ENCODE results near the gene RAPGEF4. TPM values are rescaled to one million over a fixed set of nuclear protein-coding genes. Genes with fewer than 3 reads are reported as not detected.

Gene RAPGEF4
- total and polyA plus RNA-seq, 9 of the 15 experiments (the other 6 are each of a cell fraction or from before 2014, with no cell fraction given), result 0.04 to 0.33 (median 0.13) TPM; not detected in 6

DNA sequence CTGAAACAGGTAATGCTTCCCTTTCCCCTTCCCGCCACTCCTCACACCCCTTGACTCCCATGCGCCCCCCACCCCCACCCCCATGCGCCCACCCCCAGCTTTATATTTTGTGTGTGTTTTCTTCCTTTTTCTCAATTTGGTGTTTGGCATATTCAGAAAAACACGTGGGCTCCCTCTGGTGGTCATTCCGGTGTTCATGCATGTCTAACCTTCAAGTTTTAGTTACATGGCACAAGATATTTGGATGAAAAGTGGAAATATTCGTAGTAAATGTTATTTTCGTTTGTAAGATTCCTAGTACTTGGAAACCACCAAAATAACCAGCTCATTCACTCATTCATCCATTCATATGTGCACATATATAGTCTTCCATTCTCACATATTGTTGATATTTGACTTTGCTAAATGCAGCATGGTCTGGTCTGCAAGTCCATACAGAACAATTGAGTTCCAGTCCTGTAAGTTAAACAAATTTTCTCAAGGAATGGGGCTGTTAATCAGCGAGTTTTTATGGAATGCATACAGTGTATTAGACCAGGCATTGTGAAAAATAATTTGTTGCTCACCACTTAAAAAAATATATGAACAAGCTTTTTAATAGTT is 196.4 kb downstream of the RAPGEF4 start (continued):
- TF ChIP-seq, protein P1, sequence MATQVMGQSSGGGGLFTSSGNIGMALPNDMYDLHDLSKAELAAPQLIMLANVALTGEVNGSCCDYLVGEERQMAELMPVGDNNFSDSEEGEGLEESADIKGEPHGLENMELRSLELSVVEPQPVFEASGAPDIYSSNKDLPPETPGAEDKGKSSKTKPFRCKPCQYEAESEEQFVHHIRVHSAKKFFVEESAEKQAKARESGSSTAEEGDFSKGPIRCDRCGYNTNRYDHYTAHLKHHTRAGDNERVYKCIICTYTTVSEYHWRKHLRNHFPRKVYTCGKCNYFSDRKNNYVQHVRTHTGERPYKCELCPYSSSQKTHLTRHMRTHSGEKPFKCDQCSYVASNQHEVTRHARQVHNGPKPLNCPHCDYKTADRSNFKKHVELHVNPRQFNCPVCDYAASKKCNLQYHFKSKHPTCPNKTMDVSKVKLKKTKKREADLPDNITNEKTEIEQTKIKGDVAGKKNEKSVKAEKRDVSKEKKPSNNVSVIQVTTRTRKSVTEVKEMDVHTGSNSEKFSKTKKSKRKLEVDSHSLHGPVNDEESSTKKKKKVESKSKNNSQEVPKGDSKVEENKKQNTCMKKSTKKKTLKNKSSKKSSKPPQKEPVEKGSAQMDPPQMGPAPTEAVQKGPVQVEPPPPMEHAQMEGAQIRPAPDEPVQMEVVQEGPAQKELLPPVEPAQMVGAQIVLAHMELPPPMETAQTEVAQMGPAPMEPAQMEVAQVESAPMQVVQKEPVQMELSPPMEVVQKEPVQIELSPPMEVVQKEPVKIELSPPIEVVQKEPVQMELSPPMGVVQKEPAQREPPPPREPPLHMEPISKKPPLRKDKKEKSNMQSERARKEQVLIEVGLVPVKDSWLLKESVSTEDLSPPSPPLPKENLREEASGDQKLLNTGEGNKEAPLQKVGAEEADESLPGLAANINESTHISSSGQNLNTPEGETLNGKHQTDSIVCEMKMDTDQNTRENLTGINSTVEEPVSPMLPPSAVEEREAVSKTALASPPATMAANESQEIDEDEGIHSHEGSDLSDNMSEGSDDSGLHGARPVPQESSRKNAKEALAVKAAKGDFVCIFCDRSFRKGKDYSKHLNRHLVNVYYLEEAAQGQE (IDR thresholded peaks at IDR 0.05; ENCODE audit: borderline replicate concordance), result peak; percentile 47; the same call in 1 of the 2 replicates
- TF ChIP-seq, protein P1 (CRISPR knock-in tag; IDR thresholded peaks at IDR 0.05; ENCODE audit: low read depth), result no peak
- TF ChIP-seq ZBTB17 (CRISPR knock-in tag; IDR thresholded peaks at IDR 0.05) (no peak), ZNF224 (CRISPR knock-in tag; IDR thresholded peaks at IDR 0.05) (no peak), RAD21 (CRISPR knock-in tag; conservative IDR thresholded peaks at IDR 0.05 in 1 of 2, IDR thresholded peaks at IDR 0.05 in 1 of 2) (peak in 1 of 2 experiments; percentile 76; a peak in 3 of 4 replicates), SREBF2 (CRISPR knock-in tag; IDR thresholded peaks at IDR 0.05) (no peak), GABPA (tag; conservative IDR thresholded peaks at IDR 0.05; ENCODE audit: low read depth) (no peak), TEAD2 (tag; IDR thresholded peaks at IDR 0.05) (no peak)
- TF ChIP-seq, protein P2, sequence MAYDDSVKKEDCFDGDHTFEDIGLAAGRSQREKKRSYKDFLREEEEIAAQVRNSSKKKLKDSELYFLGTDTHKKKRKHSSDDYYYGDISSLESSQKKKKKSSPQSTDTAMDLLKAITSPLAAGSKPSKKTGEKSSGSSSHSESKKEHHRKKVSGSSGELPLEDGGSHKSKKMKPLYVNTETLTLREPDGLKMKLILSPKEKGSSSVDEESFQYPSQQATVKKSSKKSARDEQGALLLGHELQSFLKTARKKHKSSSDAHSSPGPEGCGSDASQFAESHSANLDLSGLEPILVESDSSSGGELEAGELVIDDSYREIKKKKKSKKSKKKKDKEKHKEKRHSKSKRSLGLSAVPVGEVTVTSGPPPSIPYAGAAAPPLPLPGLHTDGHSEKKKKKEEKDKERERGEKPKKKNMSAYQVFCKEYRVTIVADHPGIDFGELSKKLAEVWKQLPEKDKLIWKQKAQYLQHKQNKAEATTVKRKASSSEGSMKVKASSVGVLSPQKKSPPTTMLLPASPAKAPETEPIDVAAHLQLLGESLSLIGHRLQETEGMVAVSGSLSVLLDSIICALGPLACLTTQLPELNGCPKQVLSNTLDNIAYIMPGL (CRISPR knock-in tag; IDR thresholded peaks at IDR 0.05), result no peak
- TF ChIP-seq, protein P3, sequence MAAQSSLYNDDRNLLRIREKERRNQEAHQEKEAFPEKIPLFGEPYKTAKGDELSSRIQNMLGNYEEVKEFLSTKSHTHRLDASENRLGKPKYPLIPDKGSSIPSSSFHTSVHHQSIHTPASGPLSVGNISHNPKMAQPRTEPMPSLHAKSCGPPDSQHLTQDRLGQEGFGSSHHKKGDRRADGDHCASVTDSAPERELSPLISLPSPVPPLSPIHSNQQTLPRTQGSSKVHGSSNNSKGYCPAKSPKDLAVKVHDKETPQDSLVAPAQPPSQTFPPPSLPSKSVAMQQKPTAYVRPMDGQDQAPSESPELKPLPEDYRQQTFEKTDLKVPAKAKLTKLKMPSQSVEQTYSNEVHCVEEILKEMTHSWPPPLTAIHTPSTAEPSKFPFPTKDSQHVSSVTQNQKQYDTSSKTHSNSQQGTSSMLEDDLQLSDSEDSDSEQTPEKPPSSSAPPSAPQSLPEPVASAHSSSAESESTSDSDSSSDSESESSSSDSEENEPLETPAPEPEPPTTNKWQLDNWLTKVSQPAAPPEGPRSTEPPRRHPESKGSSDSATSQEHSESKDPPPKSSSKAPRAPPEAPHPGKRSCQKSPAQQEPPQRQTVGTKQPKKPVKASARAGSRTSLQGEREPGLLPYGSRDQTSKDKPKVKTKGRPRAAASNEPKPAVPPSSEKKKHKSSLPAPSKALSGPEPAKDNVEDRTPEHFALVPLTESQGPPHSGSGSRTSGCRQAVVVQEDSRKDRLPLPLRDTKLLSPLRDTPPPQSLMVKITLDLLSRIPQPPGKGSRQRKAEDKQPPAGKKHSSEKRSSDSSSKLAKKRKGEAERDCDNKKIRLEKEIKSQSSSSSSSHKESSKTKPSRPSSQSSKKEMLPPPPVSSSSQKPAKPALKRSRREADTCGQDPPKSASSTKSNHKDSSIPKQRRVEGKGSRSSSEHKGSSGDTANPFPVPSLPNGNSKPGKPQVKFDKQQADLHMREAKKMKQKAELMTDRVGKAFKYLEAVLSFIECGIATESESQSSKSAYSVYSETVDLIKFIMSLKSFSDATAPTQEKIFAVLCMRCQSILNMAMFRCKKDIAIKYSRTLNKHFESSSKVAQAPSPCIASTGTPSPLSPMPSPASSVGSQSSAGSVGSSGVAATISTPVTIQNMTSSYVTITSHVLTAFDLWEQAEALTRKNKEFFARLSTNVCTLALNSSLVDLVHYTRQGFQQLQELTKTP (IDR thresholded peaks at IDR 0.05; ENCODE audit: low read depth in 1 of 2, partially characterized antibody in 2 of 2), result no peak
- TF ChIP-seq, protein P4, sequence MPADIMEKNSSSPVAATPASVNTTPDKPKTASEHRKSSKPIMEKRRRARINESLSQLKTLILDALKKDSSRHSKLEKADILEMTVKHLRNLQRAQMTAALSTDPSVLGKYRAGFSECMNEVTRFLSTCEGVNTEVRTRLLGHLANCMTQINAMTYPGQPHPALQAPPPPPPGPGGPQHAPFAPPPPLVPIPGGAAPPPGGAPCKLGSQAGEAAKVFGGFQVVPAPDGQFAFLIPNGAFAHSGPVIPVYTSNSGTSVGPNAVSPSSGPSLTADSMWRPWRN (IDR thresholded peaks at IDR 0.05; ENCODE audit: low read depth), result no peak

All from K562 (cell line).